LNCAP (cell line): Measurements from ENCODE around the gene AUH.

Source experiments
- TF ChIP-seq, protein P1 (sequence below): fragments of 450-650 bp; IDR thresholded peaks from 2 replicates; pipeline ENCODE4 v1.5.1; 2017; ENCODE audit warnings: mild to moderate bottlenecking

AUH gene

DNA sequence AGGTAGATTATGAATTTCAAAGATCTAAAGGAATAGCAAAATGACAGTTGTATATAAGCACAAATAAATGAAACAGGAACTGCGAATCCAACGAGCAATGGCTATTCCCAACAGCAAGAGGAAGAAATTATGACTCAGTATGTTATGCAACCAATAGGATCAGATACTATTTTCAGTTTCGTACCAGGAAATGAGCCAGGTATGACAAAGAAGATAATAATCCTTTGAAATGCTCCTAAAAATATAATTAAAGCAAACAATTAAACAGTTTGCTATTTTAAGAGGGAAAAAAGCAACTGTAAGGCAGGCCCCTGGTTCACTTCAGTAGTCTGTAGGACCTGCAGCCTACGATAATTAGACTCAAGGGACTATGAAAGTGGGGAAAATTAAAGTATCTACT is 58.9 kb downstream of the AUH start:
- TF ChIP-seq, protein P1, sequence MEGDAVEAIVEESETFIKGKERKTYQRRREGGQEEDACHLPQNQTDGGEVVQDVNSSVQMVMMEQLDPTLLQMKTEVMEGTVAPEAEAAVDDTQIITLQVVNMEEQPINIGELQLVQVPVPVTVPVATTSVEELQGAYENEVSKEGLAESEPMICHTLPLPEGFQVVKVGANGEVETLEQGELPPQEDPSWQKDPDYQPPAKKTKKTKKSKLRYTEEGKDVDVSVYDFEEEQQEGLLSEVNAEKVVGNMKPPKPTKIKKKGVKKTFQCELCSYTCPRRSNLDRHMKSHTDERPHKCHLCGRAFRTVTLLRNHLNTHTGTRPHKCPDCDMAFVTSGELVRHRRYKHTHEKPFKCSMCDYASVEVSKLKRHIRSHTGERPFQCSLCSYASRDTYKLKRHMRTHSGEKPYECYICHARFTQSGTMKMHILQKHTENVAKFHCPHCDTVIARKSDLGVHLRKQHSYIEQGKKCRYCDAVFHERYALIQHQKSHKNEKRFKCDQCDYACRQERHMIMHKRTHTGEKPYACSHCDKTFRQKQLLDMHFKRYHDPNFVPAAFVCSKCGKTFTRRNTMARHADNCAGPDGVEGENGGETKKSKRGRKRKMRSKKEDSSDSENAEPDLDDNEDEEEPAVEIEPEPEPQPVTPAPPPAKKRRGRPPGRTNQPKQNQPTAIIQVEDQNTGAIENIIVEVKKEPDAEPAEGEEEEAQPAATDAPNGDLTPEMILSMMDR, result no peak

DNA sequence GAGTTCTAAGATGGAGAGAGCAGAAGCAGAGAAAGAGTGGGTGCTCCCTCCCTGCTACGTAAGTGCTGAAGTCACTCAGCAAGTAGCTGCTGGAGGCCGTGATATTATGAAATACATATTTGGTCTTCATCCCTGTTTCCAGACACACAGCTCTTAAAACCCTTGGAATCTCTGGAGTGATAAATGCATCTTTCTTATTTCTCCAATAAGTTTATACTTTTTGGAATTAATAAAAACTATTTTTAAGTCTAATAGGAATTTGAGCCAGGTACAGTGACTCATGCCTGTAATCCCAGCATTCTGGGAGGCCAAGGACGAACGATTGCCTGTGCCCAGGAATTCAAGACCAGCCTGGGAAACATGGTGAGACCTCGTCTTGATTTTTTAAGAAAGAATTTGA is 60.6 kb downstream of the AUH start:
- TF ChIP-seq, protein P1, result no peak

DNA sequence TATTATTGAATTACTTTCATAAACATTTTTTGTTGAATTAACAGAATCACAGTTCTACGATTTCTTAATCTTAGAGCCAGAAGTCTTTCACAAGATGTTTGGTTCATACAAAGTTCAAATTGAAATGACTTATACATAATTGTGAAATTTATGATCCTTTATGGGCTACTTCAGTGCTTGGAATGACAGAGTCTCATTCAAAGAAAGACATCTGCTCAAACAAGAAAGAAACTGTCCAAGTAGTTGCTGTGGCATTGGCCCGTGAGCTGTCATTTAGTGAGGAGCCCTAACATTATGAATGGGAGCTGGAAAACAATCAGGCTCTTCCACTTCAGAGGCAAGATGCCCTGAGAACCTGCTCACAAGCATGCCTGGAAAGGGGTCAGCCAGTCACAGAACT is 63.4 kb downstream of the AUH start:
- TF ChIP-seq, protein P1, result no peak

DNA sequence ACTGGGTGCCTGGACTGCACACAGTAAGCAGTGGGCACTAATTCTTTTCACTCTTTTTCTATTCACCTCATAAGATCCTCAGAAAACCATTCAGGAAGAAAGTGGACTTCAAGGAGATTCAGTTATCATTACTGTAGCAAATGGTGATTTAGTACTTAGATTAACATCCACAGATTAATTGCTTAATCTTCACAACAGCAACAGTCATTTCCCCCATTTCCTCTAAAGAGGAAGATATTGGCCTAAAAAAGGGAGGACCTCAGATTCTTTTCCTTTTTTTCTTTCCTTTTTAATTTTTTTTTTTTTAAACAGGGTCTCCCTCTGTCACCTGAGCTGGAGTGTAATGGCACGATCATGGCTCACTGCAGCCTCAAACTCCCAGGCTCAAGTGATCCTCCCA is 64.4 kb downstream of the AUH start:
- TF ChIP-seq, protein P1, result no peak

DNA sequence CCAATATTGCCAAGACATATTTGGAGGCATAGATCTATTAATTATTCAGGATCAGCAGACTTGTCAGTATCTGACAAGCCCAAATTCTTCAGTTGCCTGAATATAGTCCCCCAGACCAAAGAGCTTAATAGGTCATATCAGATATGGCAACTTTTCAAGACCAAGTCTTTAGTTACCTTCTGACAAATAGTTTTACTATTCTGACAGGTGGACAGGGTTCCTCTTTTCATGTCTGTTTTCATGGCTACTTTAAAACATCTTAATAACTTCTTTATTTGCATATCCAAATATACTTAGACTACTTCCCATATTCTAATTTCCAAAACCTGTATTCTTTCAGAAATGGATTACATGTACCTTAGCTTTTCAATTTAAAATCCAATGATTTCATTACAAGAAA is 65.4 kb downstream of the AUH start:
- TF ChIP-seq, protein P1, result no peak

DNA sequence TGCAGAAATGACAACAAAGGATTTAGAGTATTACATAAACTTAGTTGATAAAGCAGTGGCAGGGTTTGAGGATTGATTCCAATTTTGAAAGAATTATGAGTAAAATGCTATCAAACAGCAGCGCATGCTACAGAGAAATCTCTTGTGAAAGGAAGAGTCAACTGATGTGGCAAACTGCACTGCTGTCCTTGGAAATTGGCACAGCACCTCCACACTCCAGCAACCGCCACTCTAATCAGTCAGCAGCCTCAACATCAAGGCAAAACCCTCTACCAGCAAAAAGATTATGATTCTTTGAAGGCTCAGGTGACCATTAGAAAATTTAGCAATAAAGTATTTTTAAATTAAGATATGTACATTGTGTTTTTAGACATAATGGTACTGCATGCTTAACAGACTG is 66.4 kb downstream of the AUH start:
- TF ChIP-seq, protein P1, result no peak

DNA sequence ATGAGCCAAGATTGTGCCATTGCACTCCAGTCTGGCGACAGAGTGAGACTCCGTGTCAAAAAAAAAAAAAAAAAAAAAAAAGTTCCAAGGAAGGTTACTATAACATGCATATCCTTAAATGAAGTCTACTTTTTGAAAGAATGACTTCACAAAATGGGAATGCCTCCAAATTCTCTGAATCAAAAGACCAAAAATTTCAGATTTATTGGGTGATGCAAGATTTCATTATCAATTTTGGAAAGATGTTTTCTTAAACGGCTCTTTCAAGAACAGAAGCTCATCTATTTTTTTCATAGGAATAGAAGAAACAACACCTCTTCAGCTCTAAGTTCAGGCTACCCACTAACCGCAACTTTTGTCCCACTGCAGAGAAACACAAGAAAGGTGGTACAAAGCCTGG is 69.9 kb downstream of the AUH start:
- TF ChIP-seq, protein P1, result no peak

DNA sequence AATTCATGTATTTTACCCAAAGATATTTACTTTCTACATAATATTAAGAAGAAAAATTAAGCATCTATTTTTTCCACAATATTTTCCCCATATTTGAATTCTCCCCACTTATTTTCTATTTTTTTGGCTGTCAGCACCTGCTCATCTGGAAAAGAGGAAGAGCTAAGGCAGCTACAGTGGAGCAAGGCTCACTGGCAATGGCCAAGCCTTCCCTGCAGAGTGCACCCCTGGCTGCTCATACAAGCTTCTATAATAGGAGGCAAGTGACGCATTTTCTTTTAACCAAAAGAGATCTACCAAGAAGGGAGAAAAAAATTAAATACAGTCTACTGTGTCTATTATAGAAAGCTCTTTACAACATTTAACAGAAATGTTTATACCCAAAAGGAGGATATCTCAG is 72.5 kb downstream of the AUH start:
- TF ChIP-seq, protein P1, result no peak
